ENCODE data around the gene SMIM33. TPM values are rescaled to one million over a fixed set of nuclear protein-coding genes. Genes with fewer than 3 reads are reported as not detected.

The SMIM33 gene
- total RNA-seq, 1 donor from 2014 or later: not detected

Small RNAs within 50 kb of the gene (small RNA-seq; reads per million reads assigned to genes)
- 1.4 reads per million, percentile 81 among the genes with 10 or more reads in this experiment for gene RNU5B-4P (ENCODE audit: low replicate concordance)

Other genes with a start within 250 kb of the SMIM33 start
- 631 TPM for gene MATR3, start 177.3 kb upstream of the SMIM33 start, total RNA-seq
- 85.6 TPM for gene PAIP2, start 129.2 kb upstream of the SMIM33 start, total RNA-seq
- not detected for gene SLC23A1, start 87.7 kb upstream of the SMIM33 start, total RNA-seq
- not detected for gene MZB1, start 81.1 kb upstream of the SMIM33 start, total RNA-seq
- gene PROB1, start 75.9 kb upstream of the SMIM33 start, total RNA-seq: 0.49 TPM
- 3.7 TPM for gene SPATA24, start 66.9 kb upstream of the SMIM33 start, total RNA-seq
- 45.2 TPM for gene DNAJC18, start 31.5 kb upstream of the SMIM33 start, total RNA-seq
- 3.4 TPM for gene ECSCR, start 8.3 kb upstream of the SMIM33 start, total RNA-seq
- 3.2 TPM for gene STING1, start 11.8 kb downstream of the SMIM33 start, total RNA-seq
- 97.1 TPM for gene UBE2D2, start 90.3 kb downstream of the SMIM33 start, total RNA-seq
- gene CXXC5, start 177.3 kb downstream of the SMIM33 start, total RNA-seq: 33.4 TPM